Neuronal stem cell (in vitro differentiated cells): Measurements from ENCODE around the gene CFAP65.

ENCODE experiments used
- DNase-seq: peaks from one replicate; pipeline ENCODE4 v3.0.0-alpha.2; 2013; ENCODE audit warnings: low spot score
- H2AFZ ChIP-seq: one replicate; pipeline ENCODE4 v1.6.1; 2013; ENCODE audit warnings: mild to moderate bottlenecking, low read length, inconsistent platforms
- H2AK5ac ChIP-seq: 2 replicates; pipeline ENCODE4 v1.6.1; 2013; ENCODE audit warnings: low read depth, mild to moderate bottlenecking, inconsistent platforms, low read length, moderate library complexity, mixed read lengths
- H2BK120ac ChIP-seq: 2 replicates; pipeline ENCODE4 v1.6.1; 2013; ENCODE audit warnings: low read depth, mild to moderate bottlenecking, inconsistent platforms, low read length, moderate library complexity, mixed read lengths
- H2BK12ac ChIP-seq: one replicate; pipeline ENCODE4 v1.6.1; 2013; ENCODE audit warnings: low read length, inconsistent platforms
- H2BK15ac ChIP-seq: 2 replicates; pipeline ENCODE4 v1.6.1; 2013; ENCODE audit warnings: mild to moderate bottlenecking, low read length, inconsistent platforms, mixed read lengths
- H2BK5ac ChIP-seq: one replicate; pipeline ENCODE4 v1.6.1; 2013; ENCODE audit warnings: inconsistent platforms, mild to moderate bottlenecking, low read length, moderate library complexity
- H3K14ac ChIP-seq: one replicate; pipeline ENCODE4 v1.6.1; 2013; ENCODE audit warnings: low read length, inconsistent platforms
- H3K18ac ChIP-seq: 2 replicates; pipeline ENCODE4 v1.6.1; 2013; ENCODE audit warnings: low read length, inconsistent platforms
- H3K23ac ChIP-seq: 2 replicates; pipeline ENCODE4 v1.6.1; 2013; ENCODE audit warnings: low read depth, mild to moderate bottlenecking, mixed read lengths, low read length, inconsistent platforms; ENCODE audit not compliant: poor library complexity
- H3K27ac ChIP-seq: replicated peaks from 3 replicates; pipeline ENCODE4 v1.5.1; 2013; ENCODE audit warnings: low read length, inconsistent platforms
- H3K27me3 ChIP-seq, 3 experiments: 2 replicates each; pipeline ENCODE4 v1.6.1; 2013; ENCODE audit warnings: low read length in 3 of 3, mild to moderate bottlenecking in 2 of 3, inconsistent platforms in 1 of 3, low read depth in 1 of 3, mixed read lengths in 1 of 3, moderate library complexity in 1 of 3; ENCODE audit not compliant: control insufficient read depth in 3 of 3, insufficient read depth in 3 of 3
- H3K36me3 ChIP-seq, 2 donors: replicated peaks in 1 of 2; 2 replicates each; pipeline ENCODE4 v1.6.1; 2013; ENCODE audit warnings: low read length in 2 of 2; ENCODE audit not compliant: control insufficient read depth in 2 of 2, insufficient read depth in 2 of 2
- H3K4ac ChIP-seq: 2 replicates; pipeline ENCODE4 v1.6.1; 2013; ENCODE audit warnings: inconsistent platforms, mild to moderate bottlenecking, low read length, moderate library complexity
- H3K4me1 ChIP-seq, 2 donors: 1 replicate in 1 of 2; 2 replicates in 1 of 2; pipeline ENCODE4 v1.6.1; 2013; ENCODE audit warnings: low read length in 2 of 2, low read depth in 1 of 2; ENCODE audit not compliant: control insufficient read depth in 2 of 2, insufficient read depth in 1 of 2
- H3K4me2 ChIP-seq: one replicate; pipeline ENCODE4 v1.6.1; 2013; ENCODE audit warnings: mild to moderate bottlenecking, low read length, inconsistent platforms; ENCODE audit not compliant: insufficient read depth, poor library complexity, severe bottlenecking
- H3K4me3 ChIP-seq, 2 donors: 2 replicates each; pipeline ENCODE4 v1.5.1; 2013; ENCODE audit warnings: low read length in 2 of 2, mild to moderate bottlenecking in 2 of 2, inconsistent platforms in 1 of 2, moderate library complexity in 1 of 2
- H3K79me1 ChIP-seq: one replicate; pipeline ENCODE4 v1.6.1; 2013; ENCODE audit warnings: low read depth, mild to moderate bottlenecking, inconsistent platforms, low read length, moderate library complexity
- H3K9ac ChIP-seq: one replicate; pipeline ENCODE4 v1.6.1; 2013; ENCODE audit warnings: mild to moderate bottlenecking, low read depth, low read length, inconsistent platforms; ENCODE audit not compliant: poor library complexity
- H3K9me3 ChIP-seq, 2 donors: replicated peaks in 1 of 2; 2 replicates each; pipeline versions ENCODE3 to v1.6.1; 2013; ENCODE audit warnings: low read length in 2 of 2, mild to moderate bottlenecking in 2 of 2, inconsistent platforms in 1 of 2, low read depth in 1 of 2, mixed read lengths in 1 of 2, moderate library complexity in 1 of 2; ENCODE audit not compliant: control insufficient read depth in 2 of 2, insufficient read depth in 1 of 2
- H4K8ac ChIP-seq: one replicate; pipeline ENCODE4 v1.6.1; 2013; ENCODE audit warnings: low read depth, mild to moderate bottlenecking, inconsistent platforms, low read length, moderate library complexity
- H4K91ac ChIP-seq: one replicate; pipeline ENCODE4 v1.6.1; 2013; ENCODE audit warnings: low read length, low read depth, mild to moderate bottlenecking, inconsistent platforms; ENCODE audit not compliant: poor library complexity
- WGBS, 2 donors: extraction: QIAGEN DNeasy Blood & Tissue Kit; methylation state at CpG; one replicate each; pipeline ENCODE4 v1.1.7; 2013; ENCODE audit warnings: missing lambda C conversion rate in 2 of 2, mixed read lengths in 1 of 2; ENCODE audit not compliant: insufficient read length in 2 of 2, insufficient replicate concordance in 1 of 2; ENCODE audit errors: extremely low coverage in 2 of 2; 5-methylcytosine and 5-hydroxymethylcytosine counted together

CFAP65 gene

GRCh38 chr2:219056176-219056895 lies 15.0 kb upstream of the CFAP65 start:
- Histone ChIP-seq H2BK5ac (no peak overlapping the region), H2BK15ac (no peak overlapping the region), H2BK12ac (no peak overlapping the region), H3K23ac (peak overlapping the region; percentile 2), H2AFZ (no peak overlapping the region), H3K4ac (no peak overlapping the region), H3K27ac (no peak overlapping the region), H3K14ac (no peak overlapping the region), H3K9me3 (peaks cover 0 to 4% of the 10 kb centered on the region in 2 donors), H4K91ac (no peak overlapping the region), H3K18ac (no peak overlapping the region), H3K4me1 (peaks cover 2 to 12% of the 10 kb centered on the region in 2 donors), H3K27me3 (peaks cover 40 to 95% (median 73%) of the 10 kb centered on the region in 3 experiments), H2AK5ac (no peak overlapping the region), H3K4me3 (no peak overlapping the region), H3K79me1 (no peaks in the 10 kb centered on the region), H3K36me3 (no peaks in the 10 kb centered on the region), H2BK120ac (peak overlapping the region; percentile 82), H3K4me2 (no peak overlapping the region), H4K8ac (no peak overlapping the region), H3K9ac (no peak overlapping the region)
- no CpG with 5 or more reads among the region's 9 CpGs for WGBS, 2 donors
- DNase-seq = no peak

- no peak for DNase-seq
- H3K18ac ChIP-seq = no peak overlapping the region
- H3K4ac ChIP-seq = no peak overlapping the region
- H3K27me3 ChIP-seq = peaks cover 33 to 96% (median 62%) of the 10 kb centered on the region in 3 experiments
- H3K9me3 ChIP-seq = peaks cover 0 to 4% of the 10 kb centered on the region in 2 donors
- H2AFZ ChIP-seq = no peak overlapping the region
- H2BK120ac ChIP-seq = no peak overlapping the region
- no peak overlapping the region for H2BK15ac ChIP-seq
- H3K4me2 ChIP-seq = no peak overlapping the region
- peak overlapping the region; percentile 14 for H2AK5ac ChIP-seq
- peak overlapping the region; percentile 35 for H3K23ac ChIP-seq
- no CpG with 5 or more reads among the region's 43 CpGs for WGBS, 2 donors
- H4K91ac ChIP-seq = no peak overlapping the region
- peak overlapping the region; percentile 50 for H3K14ac ChIP-seq
- H3K79me1 ChIP-seq = no peaks in the 10 kb centered on the region
- no peak overlapping the region for H3K9ac ChIP-seq
- H3K27ac ChIP-seq = no peak overlapping the region
- no peaks in the 10 kb centered on the region for H3K36me3 ChIP-seq
- H2BK12ac ChIP-seq = no peak overlapping the region
- H3K4me3 ChIP-seq = no peak overlapping the region
- peaks cover 2 to 10% of the 10 kb centered on the region in 2 donors for H3K4me1 ChIP-seq
- H4K8ac ChIP-seq = no peak overlapping the region
- no peak overlapping the region for H2BK5ac ChIP-seq
These were observed 13.9 kb upstream of the CFAP65 start for GRCh38 chr2:219054956-219055903.

GRCh38 chr2:219049282-219049681 lies 8.0 kb upstream of the CFAP65 start:
- no peak overlapping the region for H2BK12ac ChIP-seq
- no peaks in the 10 kb centered on the region for H3K36me3 ChIP-seq
- no peak for DNase-seq
- no peak overlapping the region for H3K27ac ChIP-seq
- no peak overlapping the region for H2BK15ac ChIP-seq
- no peaks in the 10 kb centered on the region for H3K79me1 ChIP-seq
- no peak overlapping the region for H2BK5ac ChIP-seq
- no peak overlapping the region for H2AK5ac ChIP-seq
- WGBS, 2 donors = no CpG with 5 or more reads among the region's 6 CpGs
- no peak overlapping the region for H2AFZ ChIP-seq
- H4K91ac ChIP-seq = no peak overlapping the region
- no peak overlapping the region for H3K4me3 ChIP-seq
- no peak overlapping the region for H4K8ac ChIP-seq
- H3K27me3 ChIP-seq = peaks cover 0 to 62% (median 14%) of the 10 kb centered on the region in 3 experiments
- no peak overlapping the region for H3K18ac ChIP-seq
- no peak overlapping the region for H3K14ac ChIP-seq
- H3K9ac ChIP-seq = no peak overlapping the region
- H2BK120ac ChIP-seq = no peak overlapping the region
- H3K9me3 ChIP-seq = no peaks in the 10 kb centered on the region
- H3K23ac ChIP-seq = no peak overlapping the region
- H3K4ac ChIP-seq = no peak overlapping the region
- H3K4me2 ChIP-seq = no peak overlapping the region
- no peaks in the 10 kb centered on the region for H3K4me1 ChIP-seq
